ENCODE data around the gene SECISBP2. TPM values are rescaled to one million over a fixed set of nuclear protein-coding genes. Genes with fewer than 3 reads are reported as not detected.
"Not testable (repeated sequence)": the region's sequence is repeated elsewhere in the genome, so short reads cannot be mapped to it uniquely, and the experiment has no call there.

The SECISBP2 gene, protein sequence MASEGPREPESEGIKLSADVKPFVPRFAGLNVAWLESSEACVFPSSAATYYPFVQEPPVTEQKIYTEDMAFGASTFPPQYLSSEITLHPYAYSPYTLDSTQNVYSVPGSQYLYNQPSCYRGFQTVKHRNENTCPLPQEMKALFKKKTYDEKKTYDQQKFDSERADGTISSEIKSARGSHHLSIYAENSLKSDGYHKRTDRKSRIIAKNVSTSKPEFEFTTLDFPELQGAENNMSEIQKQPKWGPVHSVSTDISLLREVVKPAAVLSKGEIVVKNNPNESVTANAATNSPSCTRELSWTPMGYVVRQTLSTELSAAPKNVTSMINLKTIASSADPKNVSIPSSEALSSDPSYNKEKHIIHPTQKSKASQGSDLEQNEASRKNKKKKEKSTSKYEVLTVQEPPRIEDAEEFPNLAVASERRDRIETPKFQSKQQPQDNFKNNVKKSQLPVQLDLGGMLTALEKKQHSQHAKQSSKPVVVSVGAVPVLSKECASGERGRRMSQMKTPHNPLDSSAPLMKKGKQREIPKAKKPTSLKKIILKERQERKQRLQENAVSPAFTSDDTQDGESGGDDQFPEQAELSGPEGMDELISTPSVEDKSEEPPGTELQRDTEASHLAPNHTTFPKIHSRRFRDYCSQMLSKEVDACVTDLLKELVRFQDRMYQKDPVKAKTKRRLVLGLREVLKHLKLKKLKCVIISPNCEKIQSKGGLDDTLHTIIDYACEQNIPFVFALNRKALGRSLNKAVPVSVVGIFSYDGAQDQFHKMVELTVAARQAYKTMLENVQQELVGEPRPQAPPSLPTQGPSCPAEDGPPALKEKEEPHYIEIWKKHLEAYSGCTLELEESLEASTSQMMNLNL
- total RNA-seq (10 to 100 TPM; 52.8 to 56.6 TPM), polyA plus RNA-seq (ENCODE audit: insufficient read length in 2 of 2) (10 to 100 TPM; 51.3 to 56.4 TPM)
- long read RNA-seq, donor 1, partial matches to known transcripts, result 17 of 20 reads
- long read RNA-seq, donor 1, other reads (novel, unspliced or antisense), result 0 of 20 reads
- long read RNA-seq, donor 2, result 0 reads
- long read RNA-seq, donor 3, result 0 reads
- long read RNA-seq, donor 4, partial matches to known transcripts, result 9 of 12 reads
- long read RNA-seq, donor 4, other reads (novel, unspliced or antisense), result 0 of 12 reads

DNA sequence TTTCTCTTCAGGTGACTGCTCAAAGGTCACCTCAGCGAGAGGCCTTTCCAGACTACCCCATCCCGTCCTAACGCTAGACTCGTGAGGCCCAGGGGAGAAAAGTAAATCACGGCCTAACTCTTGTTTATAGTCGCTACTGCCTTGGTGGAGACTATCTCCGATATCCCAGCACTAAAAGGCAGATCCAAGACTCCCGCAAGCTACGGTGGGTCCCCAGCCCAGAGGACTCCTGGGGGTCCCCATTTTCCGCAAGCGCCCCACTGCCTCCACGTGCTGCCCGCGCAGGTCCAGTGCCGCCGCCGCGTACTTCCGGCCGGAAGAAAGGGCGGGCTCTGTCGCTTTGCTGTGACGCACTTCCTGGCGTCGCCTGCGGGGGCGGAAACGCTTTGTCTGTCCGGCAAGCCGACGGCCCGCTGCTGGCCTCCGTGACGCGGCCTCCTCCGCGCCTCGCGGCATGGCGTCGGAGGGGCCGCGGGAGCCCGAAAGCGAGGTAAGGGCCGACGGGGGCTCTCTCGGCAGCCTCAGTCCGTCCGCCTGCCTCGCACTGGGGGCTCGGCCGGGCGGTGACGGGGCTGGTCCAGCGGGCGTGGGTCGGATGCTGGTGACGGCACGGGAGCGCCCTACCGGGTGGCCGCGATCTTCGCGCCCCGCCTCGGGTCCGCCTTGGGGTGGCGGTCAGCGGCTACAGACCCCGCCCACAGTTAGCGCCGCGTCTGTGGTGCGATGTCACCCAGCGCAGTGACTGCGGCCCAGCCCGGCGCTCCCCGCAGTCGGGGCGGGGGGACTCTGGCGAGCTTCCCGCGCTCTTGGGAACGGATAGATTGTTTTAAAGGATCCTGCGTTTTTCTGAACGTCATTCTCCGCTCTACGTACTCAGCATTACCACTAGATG, at the start of gene SECISBP2:
Gene SECISBP2, plus strand, starts transcription at position 378 of the 892 bp plus-strand sequence. Its CDS starts 77 bp downstream, at position 455.
- WGBS (ENCODE audit: insufficient coverage), result under 1% methylated on average over 90 of the region's 91 CpGs
- H3K27ac ChIP-seq (ENCODE audit: low read depth, low read length), result peak within 1 kb of the TSS; percentile 96
- peaks cover 1% of the 10 kb centered on the region for H3K36me3 ChIP-seq (ENCODE audit: control insufficient read depth, insufficient read depth, low read length)
- DNase-seq (ENCODE audit: low read depth in 4 of 6, low spot score in 6 of 6), result peak; percentile 89 to 98 (median 91)
- H3K4me1 ChIP-seq (ENCODE audit: control insufficient read depth, insufficient read depth, low read length), result peaks cover 4% of the 10 kb centered on the region
- peak within 1 kb of the TSS; percentile 85 for H3K4me3 ChIP-seq (ENCODE audit: low read depth, low read length)
- H3K27me3 ChIP-seq (ENCODE audit: control insufficient read depth, insufficient read depth, low read length), result no peaks in the 10 kb centered on the region
- H3K9me3 ChIP-seq (ENCODE audit: control insufficient read depth, insufficient read depth, low read length), result no peaks in the 10 kb centered on the region

GRCh38 chr9:89273528-89274279, 44.6 kb upstream of the SECISBP2 start:
- Histone ChIP-seq H3K4me3 (ENCODE audit: low read depth, low read length) (no peak overlapping the region), H3K27me3 (ENCODE audit: control insufficient read depth, insufficient read depth, low read length) (no peaks in the 10 kb centered on the region), H3K36me3 (ENCODE audit: control insufficient read depth, insufficient read depth, low read length) (no peaks in the 10 kb centered on the region), H3K9me3 (ENCODE audit: control insufficient read depth, insufficient read depth, low read length) (peaks cover 3% of the 10 kb centered on the region), H3K4me1 (ENCODE audit: control insufficient read depth, insufficient read depth, low read length) (no peaks in the 10 kb centered on the region), H3K27ac (ENCODE audit: low read depth, low read length) (no peak overlapping the region)
- WGBS (ENCODE audit: insufficient coverage), result no CpG with 5 or more reads among the region's 3 CpGs
- DNase-seq (ENCODE audit: low read depth in 4 of 6, low spot score in 6 of 6), result no peak

DNA sequence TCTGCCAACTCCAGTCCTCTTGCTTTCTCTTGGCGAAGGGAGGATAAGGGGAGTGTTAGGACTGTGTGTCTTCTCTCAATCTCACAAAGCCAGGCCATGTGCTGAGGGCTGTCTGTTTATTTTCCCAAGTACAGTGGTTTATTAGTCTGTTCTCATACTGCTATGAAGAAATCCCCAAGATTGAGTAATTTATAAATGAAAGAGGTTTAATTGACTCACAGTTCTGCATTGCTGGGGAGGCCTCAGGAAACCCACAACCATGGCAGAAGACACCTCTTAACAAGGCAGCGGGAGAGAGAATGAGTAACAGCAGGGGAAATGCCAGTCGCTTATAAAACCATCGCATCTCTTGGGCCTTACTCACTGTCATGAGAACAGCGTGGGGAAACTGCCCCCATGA, 43.5 kb upstream of the SECISBP2 start:
- peaks cover 3% of the 10 kb centered on the region for H3K9me3 ChIP-seq (ENCODE audit: control insufficient read depth, insufficient read depth, low read length)
- no peak overlapping the region for H3K4me3 ChIP-seq (ENCODE audit: low read depth, low read length)
- H3K27me3 ChIP-seq (ENCODE audit: control insufficient read depth, insufficient read depth, low read length), result no peaks in the 10 kb centered on the region
- DNase-seq (ENCODE audit: low read depth in 4 of 6, low spot score in 6 of 6), result no peak
- H3K27ac ChIP-seq (ENCODE audit: low read depth, low read length), result no peak overlapping the region
- no peaks in the 10 kb centered on the region for H3K36me3 ChIP-seq (ENCODE audit: control insufficient read depth, insufficient read depth, low read length)
- H3K4me1 ChIP-seq (ENCODE audit: control insufficient read depth, insufficient read depth, low read length), result no peaks in the 10 kb centered on the region
- 83% methylated on average over 1 of the region's 5 CpGs for WGBS (ENCODE audit: insufficient coverage)

- not testable (repeated sequence) for H3K27ac ChIP-seq (ENCODE audit: low read depth, low read length); H3K4me3 ChIP-seq (ENCODE audit: low read depth, low read length); H3K9me3 ChIP-seq (ENCODE audit: control insufficient read depth, insufficient read depth, low read length); H3K4me1 ChIP-seq (ENCODE audit: control insufficient read depth, insufficient read depth, low read length); H3K27me3 ChIP-seq (ENCODE audit: control insufficient read depth, insufficient read depth, low read length); DNase-seq (ENCODE audit: low read depth in 4 of 6, low spot score in 6 of 6); H3K36me3 ChIP-seq (ENCODE audit: control insufficient read depth, insufficient read depth, low read length)
- WGBS (ENCODE audit: insufficient coverage), result 93% methylated on average over 1 of the region's 2 CpGs
Measured at GRCh38 chr9:89276040-89276439, 42.3 kb upstream of the SECISBP2 start.

DNA sequence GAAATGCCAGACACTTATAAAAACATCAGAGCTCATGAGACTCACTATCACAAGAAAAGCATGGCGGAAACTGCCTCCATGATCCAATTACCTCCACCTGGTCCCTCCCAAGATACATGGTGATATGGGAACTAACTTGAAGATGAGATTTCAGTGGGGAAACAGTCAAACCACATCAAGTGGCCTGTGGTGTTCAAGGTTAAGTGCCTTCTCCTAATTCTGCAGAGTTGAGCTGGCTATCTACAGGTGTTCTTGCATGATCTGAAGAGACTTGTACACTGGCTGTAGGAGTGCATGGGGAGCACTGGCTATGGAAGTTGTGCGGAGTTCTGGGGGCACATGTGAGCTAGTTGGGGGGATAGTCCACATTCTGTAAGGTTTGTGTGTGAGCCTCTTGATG, 41.3 kb upstream of the SECISBP2 start:
- WGBS (ENCODE audit: insufficient coverage), result 83% methylated on average over 1 of the region's 2 CpGs
- peaks cover 3% of the 10 kb centered on the region for H3K9me3 ChIP-seq (ENCODE audit: control insufficient read depth, insufficient read depth, low read length)
- no peaks in the 10 kb centered on the region for H3K36me3 ChIP-seq (ENCODE audit: control insufficient read depth, insufficient read depth, low read length)
- H3K27ac ChIP-seq (ENCODE audit: low read depth, low read length), result no peak overlapping the region
- DNase-seq (ENCODE audit: low read depth in 4 of 6, low spot score in 6 of 6), result no peak
- H3K4me3 ChIP-seq (ENCODE audit: low read depth, low read length), result no peak overlapping the region
- H3K27me3 ChIP-seq (ENCODE audit: control insufficient read depth, insufficient read depth, low read length), result no peaks in the 10 kb centered on the region
- H3K4me1 ChIP-seq (ENCODE audit: control insufficient read depth, insufficient read depth, low read length), result peaks cover 2% of the 10 kb centered on the region

GRCh38 chr9:89277454-89277853, 40.8 kb upstream of the SECISBP2 start:
- H3K27ac ChIP-seq (ENCODE audit: low read depth, low read length), result no peak overlapping the region
- H3K9me3 ChIP-seq (ENCODE audit: control insufficient read depth, insufficient read depth, low read length), result peaks cover 3% of the 10 kb centered on the region
- DNase-seq (ENCODE audit: low read depth in 4 of 6, low spot score in 6 of 6), result no peak
- H3K27me3 ChIP-seq (ENCODE audit: control insufficient read depth, insufficient read depth, low read length), result no peaks in the 10 kb centered on the region
- H3K36me3 ChIP-seq (ENCODE audit: control insufficient read depth, insufficient read depth, low read length), result no peaks in the 10 kb centered on the region
- peaks cover 5% of the 10 kb centered on the region for H3K4me1 ChIP-seq (ENCODE audit: control insufficient read depth, insufficient read depth, low read length)
- no peak overlapping the region for H3K4me3 ChIP-seq (ENCODE audit: low read depth, low read length)

DNA sequence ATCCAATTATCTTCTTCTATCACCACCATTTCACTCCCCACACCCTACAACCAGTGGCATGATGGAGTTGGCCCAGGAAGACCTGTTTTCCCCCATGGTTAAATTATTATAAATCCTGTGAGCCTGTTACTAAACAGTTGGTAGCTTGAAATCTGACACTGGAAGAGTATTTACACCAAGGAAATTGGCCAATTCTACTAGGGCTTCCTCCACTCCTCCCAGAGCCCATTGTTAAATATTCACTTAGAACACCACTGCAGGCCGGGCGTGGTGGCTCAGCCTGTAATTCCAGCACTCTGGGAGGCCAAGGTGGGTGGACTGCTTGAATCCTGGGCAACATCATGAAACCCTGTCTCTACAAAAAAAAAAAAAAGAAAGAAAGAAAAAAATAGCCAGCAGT, 39.7 kb upstream of the SECISBP2 start:
- WGBS (ENCODE audit: insufficient coverage), result no CpG with 5 or more reads among the region's 2 CpGs
- no peak for DNase-seq (ENCODE audit: low read depth in 4 of 6, low spot score in 6 of 6)
- H3K4me3 ChIP-seq (ENCODE audit: low read depth, low read length), result no peak overlapping the region
- H3K27me3 ChIP-seq (ENCODE audit: control insufficient read depth, insufficient read depth, low read length), result no peaks in the 10 kb centered on the region
- H3K4me1 ChIP-seq (ENCODE audit: control insufficient read depth, insufficient read depth, low read length), result peaks cover 5% of the 10 kb centered on the region
- no peak overlapping the region for H3K27ac ChIP-seq (ENCODE audit: low read depth, low read length)
- H3K9me3 ChIP-seq (ENCODE audit: control insufficient read depth, insufficient read depth, low read length), result peaks cover 3% of the 10 kb centered on the region
- no peaks in the 10 kb centered on the region for H3K36me3 ChIP-seq (ENCODE audit: control insufficient read depth, insufficient read depth, low read length)

- no peaks in the 10 kb centered on the region for H3K36me3 ChIP-seq (ENCODE audit: control insufficient read depth, insufficient read depth, low read length)
- 44% methylated on average over 2 of the region's 5 CpGs for WGBS (ENCODE audit: insufficient coverage)
- peaks cover 5% of the 10 kb centered on the region for H3K4me1 ChIP-seq (ENCODE audit: control insufficient read depth, insufficient read depth, low read length)
- peak; percentile 38 to 95 (median 71) for DNase-seq (ENCODE audit: low read depth in 4 of 6, low spot score in 6 of 6)
- no peaks in the 10 kb centered on the region for H3K27me3 ChIP-seq (ENCODE audit: control insufficient read depth, insufficient read depth, low read length)
- H3K4me3 ChIP-seq (ENCODE audit: low read depth, low read length), result no peak overlapping the region
- no peak overlapping the region for H3K27ac ChIP-seq (ENCODE audit: low read depth, low read length)
- H3K9me3 ChIP-seq (ENCODE audit: control insufficient read depth, insufficient read depth, low read length), result peaks cover 2% of the 10 kb centered on the region
Measured at GRCh38 chr9:89278997-89279739, 39.1 kb upstream of the SECISBP2 start.
